Tibial artery (tissue), 4 donors: ENCODE measurements around the gene DCTN2.
"Not testable (repeated sequence)": the region's sequence is repeated elsewhere in the genome, so short reads cannot be mapped to it uniquely, and the experiment has no call there.

Source experiments
- DNase-seq, 2 donors: peaks; one replicate each; pipeline ENCODE4 v3.0.0-alpha.2; 2019
- H3K27ac ChIP-seq, 2 donors: fragments of 200-600 bp; sonication (generic) in 1 of 2; 1 replicate in 1 of 2; 2 replicates in 1 of 2; pipeline ENCODE4 v1.5.1; 2018 to 2019; ENCODE audit warnings: mild to moderate bottlenecking in 1 of 2
- H3K27me3 ChIP-seq, 2 donors: fragments of 200-600 bp; sonication (generic) in 1 of 2; one replicate each; pipeline versions ENCODE4 v1.5.1 to v1.6.0; 2016 to 2019
- H3K36me3 ChIP-seq, 3 donors: fragments of 200-600 bp; sonication (generic) in 2 of 3; one replicate each; pipeline ENCODE4 v1.5.1; 2016 to 2019; ENCODE audit warnings: mild to moderate bottlenecking in 2 of 3
- H3K4me1 ChIP-seq, 4 donors: fragments of 200-600 bp; sonication (generic) in 2 of 4; 1 replicate in 3 of 4; 2 replicates in 1 of 4; pipeline ENCODE4 v1.5.1; 2016 to 2019
- H3K4me3 ChIP-seq, 2 donors: fragments of 200-600 bp; sonication (generic) in 1 of 2; 1 replicate in 1 of 2; 2 replicates in 1 of 2; pipeline ENCODE4 v1.5.1; 2018 to 2019; ENCODE audit warnings: mild to moderate bottlenecking in 2 of 2
- H3K9me3 ChIP-seq, 3 donors: fragments of 200-600 bp; sonication (generic) in 1 of 3; one replicate each; pipeline ENCODE4 v1.5.1; 2016 to 2019
- intact Hi-C: fragments of 100-400 bp; cut with DNase I; formaldehyde crosslinking; loops from one replicate; pipeline ENCODE4 v1.15.0; 2023; ENCODE audit warnings: low total_unique reads
- TF ChIP-seq, protein P1 (sequence below), 2 experiments: fragments of 200-600 bp in 1 of 2; fragments of 450-650 bp in 1 of 2; IDR thresholded peaks; one replicate each; pipeline ENCODE4 v1.5.1; 2017 to 2019; ENCODE audit warnings: antibody characterized with exemption in 2 of 2, mild to moderate bottlenecking in 1 of 2, moderate library complexity in 1 of 2

Gene DCTN2

DNA sequence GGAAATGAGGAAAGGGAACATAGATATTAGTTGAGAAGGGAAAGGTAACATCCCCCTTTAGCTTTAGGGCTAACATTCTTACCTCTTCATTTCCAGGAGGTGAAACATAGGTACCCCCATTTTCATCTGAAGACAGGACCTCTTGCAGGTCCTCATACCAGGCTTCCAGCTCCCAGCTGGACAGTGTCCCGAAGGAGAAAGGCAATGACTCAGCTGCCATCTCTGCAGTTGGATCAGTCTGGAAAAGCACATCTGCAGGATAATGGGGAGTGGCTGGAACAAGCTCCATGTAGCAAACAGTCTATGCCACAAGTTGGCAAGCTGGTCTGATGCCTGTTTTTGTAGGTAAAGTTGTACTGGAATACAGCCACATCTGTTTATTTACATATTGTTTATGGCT lies 29.8 kb downstream of the DCTN2 start:
- Histone ChIP-seq H3K4me1 (peaks cover 4 to 44% (median 38%) of the 10 kb centered on the region in 4 donors), H3K27me3 (no peaks in the 10 kb centered on the region), H3K4me3 (peak overlapping the region in 1 of 2 donors; percentile 91), H3K36me3 (peaks cover 42 to 58% (median 54%) of the 10 kb centered on the region in 3 donors), H3K27ac (peak overlapping the region; percentile 92 to 100), H3K9me3 (no peaks in the 10 kb centered on the region)
- intact Hi-C loops: no loop called here
- TF ChIP-seq, protein P1, sequence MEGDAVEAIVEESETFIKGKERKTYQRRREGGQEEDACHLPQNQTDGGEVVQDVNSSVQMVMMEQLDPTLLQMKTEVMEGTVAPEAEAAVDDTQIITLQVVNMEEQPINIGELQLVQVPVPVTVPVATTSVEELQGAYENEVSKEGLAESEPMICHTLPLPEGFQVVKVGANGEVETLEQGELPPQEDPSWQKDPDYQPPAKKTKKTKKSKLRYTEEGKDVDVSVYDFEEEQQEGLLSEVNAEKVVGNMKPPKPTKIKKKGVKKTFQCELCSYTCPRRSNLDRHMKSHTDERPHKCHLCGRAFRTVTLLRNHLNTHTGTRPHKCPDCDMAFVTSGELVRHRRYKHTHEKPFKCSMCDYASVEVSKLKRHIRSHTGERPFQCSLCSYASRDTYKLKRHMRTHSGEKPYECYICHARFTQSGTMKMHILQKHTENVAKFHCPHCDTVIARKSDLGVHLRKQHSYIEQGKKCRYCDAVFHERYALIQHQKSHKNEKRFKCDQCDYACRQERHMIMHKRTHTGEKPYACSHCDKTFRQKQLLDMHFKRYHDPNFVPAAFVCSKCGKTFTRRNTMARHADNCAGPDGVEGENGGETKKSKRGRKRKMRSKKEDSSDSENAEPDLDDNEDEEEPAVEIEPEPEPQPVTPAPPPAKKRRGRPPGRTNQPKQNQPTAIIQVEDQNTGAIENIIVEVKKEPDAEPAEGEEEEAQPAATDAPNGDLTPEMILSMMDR (IDR thresholded peaks at IDR 0.05): no peak
- no peak for DNase-seq

DNA sequence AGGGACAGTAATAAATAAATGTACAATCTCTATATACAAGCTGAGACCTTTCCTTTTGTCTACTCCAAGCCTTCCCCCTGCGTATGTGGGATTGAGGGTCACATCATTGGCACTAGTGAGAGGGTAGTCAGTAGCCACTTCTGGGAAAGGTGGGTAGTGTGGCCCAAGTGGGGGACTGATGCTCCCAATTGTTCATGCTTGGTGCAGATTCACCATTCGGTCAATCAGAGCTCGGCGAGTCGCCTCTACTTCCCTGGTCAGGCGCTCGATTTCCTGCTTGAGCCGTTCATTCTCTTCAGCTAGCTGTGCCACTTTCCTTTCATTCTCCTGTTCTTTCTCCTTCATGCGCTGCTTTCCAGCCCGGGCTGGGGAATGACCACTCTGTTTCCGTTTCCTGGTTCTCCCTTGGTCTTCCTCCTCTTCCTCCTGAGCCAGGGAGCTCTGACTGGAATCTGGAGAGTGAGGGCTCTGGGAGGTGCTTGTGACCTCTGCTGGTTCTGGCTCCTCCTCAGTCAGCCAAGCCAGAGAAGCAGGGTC lies 30.3 kb downstream of the DCTN2 start:
- Histone ChIP-seq H3K4me1 (peaks cover 4 to 39% (median 35%) of the 10 kb centered on the region in 4 donors), H3K9me3 (no peaks in the 10 kb centered on the region), H3K27me3 (no peaks in the 10 kb centered on the region), H3K4me3 (no peak overlapping the region), H3K27ac (peak overlapping the region; percentile 92 to 100), H3K36me3 (peaks cover 47 to 63% (median 59%) of the 10 kb centered on the region in 3 donors)
- intact Hi-C loops: no loop called here
- TF ChIP-seq, protein P1 (IDR thresholded peaks at IDR 0.05): no peak
- DNase-seq: no peak

DNA sequence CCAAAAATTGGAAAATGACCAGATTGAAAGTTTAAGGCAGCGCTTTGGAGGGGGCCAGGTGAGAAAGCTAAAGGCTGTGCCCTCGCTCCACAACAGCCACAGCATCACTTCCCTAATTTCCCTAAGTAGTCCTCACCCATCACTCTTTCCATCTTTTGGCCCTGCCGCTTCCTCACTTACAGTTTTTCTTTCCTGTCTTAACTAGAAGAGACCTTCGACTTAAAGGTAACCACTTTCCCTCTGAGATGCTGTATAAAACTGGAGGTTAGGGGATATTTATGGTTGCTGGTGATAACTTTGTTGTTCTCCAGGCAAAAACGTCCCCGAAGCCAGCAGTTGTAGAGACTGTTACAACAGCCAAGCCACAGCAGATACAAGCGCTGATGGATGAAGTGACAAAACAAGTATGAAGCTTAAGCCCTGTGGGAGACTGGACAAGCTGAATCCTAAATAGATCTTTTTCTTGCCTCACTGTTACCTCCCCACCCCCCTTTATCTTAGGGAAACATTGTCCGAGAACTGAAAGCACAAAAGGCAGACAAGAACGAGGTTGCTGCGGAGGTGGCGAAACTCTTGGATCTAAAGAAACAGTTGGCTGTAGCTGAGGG lies 31.0 kb downstream of the DCTN2 start:
- H3K4me1 ChIP-seq: peaks cover 4 to 33% (median 29%) of the 10 kb centered on the region in 4 donors
- no peaks in the 10 kb centered on the region for H3K9me3 ChIP-seq
- intact Hi-C loops: no loop called here
- H3K36me3 ChIP-seq: peaks cover 54 to 70% (median 66%) of the 10 kb centered on the region in 3 donors
- no peak overlapping the region for H3K27ac ChIP-seq
- H3K4me3 ChIP-seq: no peak overlapping the region
- no peaks in the 10 kb centered on the region for H3K27me3 ChIP-seq
- DNase-seq: no peak
- TF ChIP-seq, protein P1 (IDR thresholded peaks at IDR 0.05): no peak

DNA sequence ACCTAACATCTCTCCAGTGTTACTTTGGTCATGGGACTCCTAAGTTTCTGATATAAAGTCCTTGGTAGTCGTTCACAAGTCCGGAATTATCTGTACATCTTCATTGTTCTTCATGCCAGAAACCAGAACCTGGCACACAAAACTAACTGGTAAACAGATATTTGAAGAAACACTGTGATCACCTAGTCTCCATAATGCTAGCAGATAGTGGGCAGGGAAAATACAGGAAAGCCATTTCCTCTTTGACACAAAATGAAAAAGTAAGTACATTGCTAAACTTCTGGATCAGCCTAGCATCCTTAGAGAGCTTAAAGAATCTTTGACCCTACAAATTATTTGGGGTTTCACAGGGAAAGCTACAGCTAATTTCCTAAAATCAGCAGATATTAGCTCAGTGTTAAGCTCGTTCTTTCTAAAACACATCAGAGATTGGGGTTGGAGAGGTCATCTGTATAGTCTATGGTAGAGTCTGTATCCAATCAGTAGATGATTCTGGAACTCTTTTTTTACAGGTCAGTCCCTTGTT lies 31.5 kb downstream of the DCTN2 start:
- Histone ChIP-seq H3K9me3 (no peaks in the 10 kb centered on the region), H3K4me1 (peaks cover 4 to 30% (median 26%) of the 10 kb centered on the region in 4 donors), H3K36me3 (peaks cover 54 to 75% (median 71%) of the 10 kb centered on the region in 3 donors), H3K27ac (no peak overlapping the region), H3K27me3 (no peaks in the 10 kb centered on the region), H3K4me3 (no peak overlapping the region)
- DNase-seq: no peak
- intact Hi-C loops: no loop called here
- TF ChIP-seq, protein P1 (IDR thresholded peaks at IDR 0.05): no peak

DNA sequence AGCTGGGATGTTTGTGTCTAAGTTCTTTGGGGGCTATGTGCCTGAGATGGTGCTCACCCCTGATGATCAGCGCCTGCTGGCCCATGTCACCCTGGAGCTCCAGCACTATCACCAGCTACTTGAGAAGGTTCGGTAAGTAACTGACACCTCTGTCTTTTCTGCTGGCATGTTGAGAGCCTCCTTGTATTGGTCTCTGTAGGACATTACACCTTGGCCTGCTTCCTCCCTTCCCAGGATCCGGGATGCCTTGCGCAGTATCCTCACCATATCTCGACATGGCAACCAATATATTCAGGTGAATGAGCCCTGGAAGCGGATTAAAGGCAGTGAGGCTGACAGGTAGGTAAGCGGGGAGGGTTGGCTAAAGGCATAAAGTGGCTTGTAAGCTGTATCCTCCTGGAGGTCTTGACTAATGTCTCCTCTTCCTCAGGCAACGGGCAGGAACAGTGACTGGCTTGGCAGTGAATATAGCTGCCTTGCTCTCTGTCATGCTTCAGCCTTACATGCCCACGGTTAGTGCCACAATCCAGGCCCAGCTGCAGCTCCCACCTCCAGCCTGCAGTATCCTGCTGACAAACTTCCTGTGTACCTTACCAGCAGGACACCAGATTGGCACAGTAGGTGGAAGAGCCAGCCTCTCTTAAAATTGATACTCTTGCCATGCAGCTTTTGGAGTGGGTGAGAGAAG lies 32.1 kb downstream of the DCTN2 start:
- DNase-seq: no peak
- intact Hi-C loops: no loop called here
- TF ChIP-seq, protein P1 (IDR thresholded peaks at IDR 0.05): no peak
- H3K36me3 ChIP-seq: peaks cover 56 to 81% (median 77%) of the 10 kb centered on the region in 3 donors
- peaks cover 4 to 30% (median 26%) of the 10 kb centered on the region in 4 donors for H3K4me1 ChIP-seq
- H3K4me3 ChIP-seq: no peak overlapping the region
- no peaks in the 10 kb centered on the region for H3K27me3 ChIP-seq
- H3K9me3 ChIP-seq: no peaks in the 10 kb centered on the region
- no peak overlapping the region for H3K27ac ChIP-seq

DNA sequence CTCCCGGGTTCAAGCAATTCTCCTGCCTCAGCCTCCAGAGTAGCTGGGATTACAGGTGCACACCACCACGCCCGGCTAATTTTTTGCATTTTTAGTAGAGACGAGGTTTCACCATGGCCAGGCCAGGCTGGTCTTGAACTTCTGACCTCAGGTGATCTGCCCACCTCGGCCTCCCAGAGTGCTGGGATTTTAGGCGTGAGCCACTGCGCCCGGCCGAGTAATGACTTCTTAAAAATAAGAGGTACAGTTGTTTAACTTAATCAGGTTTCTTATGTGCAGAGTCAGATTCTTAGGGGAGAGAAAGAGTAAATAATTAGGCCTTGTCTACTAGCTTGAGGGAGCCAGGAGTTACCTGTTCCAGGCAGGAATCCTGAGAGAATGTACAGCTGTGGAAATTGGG lies 32.7 kb downstream of the DCTN2 start:
- intact Hi-C loops, H3K4me3 ChIP-seq, DNase-seq, H3K27me3 ChIP-seq, H3K9me3 ChIP-seq, H3K27ac ChIP-seq: not testable (repeated sequence)
- peaks cover 62 to 87% (median 83%) of the 10 kb centered on the region in 3 donors for H3K36me3 ChIP-seq
- H3K4me1 ChIP-seq: peaks cover 4 to 26% (median 23%) of the 10 kb centered on the region in 4 donors

DNA sequence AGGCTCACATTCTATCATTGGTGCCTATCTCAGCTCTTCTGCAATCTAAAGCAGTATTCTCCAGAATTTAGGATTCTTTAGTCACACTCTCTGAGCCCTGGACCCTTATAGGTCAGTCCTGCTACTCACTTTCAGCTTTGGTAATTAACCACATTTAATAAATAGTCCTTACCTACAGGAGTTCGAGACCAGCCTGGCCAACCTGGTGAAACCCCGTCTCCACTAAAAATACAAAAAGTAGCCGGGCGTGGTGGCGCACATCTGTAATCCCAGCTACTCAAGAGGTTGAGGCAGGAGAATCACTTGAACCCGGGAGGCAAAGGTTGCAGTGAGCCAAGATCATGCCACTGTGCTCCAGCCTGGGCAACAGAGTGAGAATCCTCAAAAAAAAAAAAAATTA lies 33.3 kb downstream of the DCTN2 start:
- intact Hi-C loops, H3K27me3 ChIP-seq, DNase-seq, H3K9me3 ChIP-seq, H3K27ac ChIP-seq, H3K4me3 ChIP-seq: not testable (repeated sequence)
- peaks cover 65 to 91% (median 89%) of the 10 kb centered on the region in 3 donors for H3K36me3 ChIP-seq
- H3K4me1 ChIP-seq: peaks cover 2 to 20% (median 18%) of the 10 kb centered on the region in 4 donors
